Mucosa of gallbladder (tissue), 1 donor: Measurements from ENCODE around the gene ACAD11. TPM values are rescaled to one million over a fixed set of nuclear protein-coding genes. Genes with fewer than 3 reads are reported as not detected.

Source experiments
- DNase-seq: peaks from one replicate; pipeline ENCODE4 v3.0.0-alpha.2; 2020; ENCODE audit warnings: low spot score
- total RNA-seq: library from RNA; stranded (reverse); gene quantifications from one replicate; pipeline ENCODE4 v1.2.1, GENCODE V29; 2021
- donor health status: DM: no; HTN: no; CAD: no.

Gene ACAD11
- total RNA-seq, 1 donor from 2014 or later: 29.9 TPM

- no peak for DNase-seq
These were observed 146.6 kb downstream of the ACAD11 start for GRCh38 chr3:132513057-132513456.

- DNase-seq: no peak
These were observed 150.1 kb downstream of the ACAD11 start for GRCh38 chr3:132509506-132509905.

- no peak for DNase-seq
These were observed 150.5 kb downstream of the ACAD11 start for GRCh38 chr3:132509096-132509495.

Other genes starting within 250 kb of the ACAD11 start
- gene DNAJC13, start 242.3 kb downstream of the ACAD11 start, total RNA-seq: 35.7 TPM
- gene ACKR4, start 62.5 kb downstream of the ACAD11 start, total RNA-seq: 4.2 TPM
- gene UBA5, start 520 bp upstream of the ACAD11 start, total RNA-seq: 33.6 TPM
- 19.2 TPM for gene NPHP3, start 62.6 kb upstream of the ACAD11 start, total RNA-seq